Skeletal muscle tissue (tissue), 4 donors: Measurements from ENCODE around the gene ZNF582. TPM values are rescaled to one million over a fixed set of nuclear protein-coding genes. Genes with fewer than 3 reads are reported as not detected.
"Not testable (repeated sequence)": the region's sequence is repeated elsewhere in the genome, so short reads cannot be mapped to it uniquely, and the experiment has no call there.

ENCODE experiments used
- H3K27ac ChIP-seq: one replicate; pipeline ENCODE4 v1.7.0; 2013; ENCODE audit warnings: mild to moderate bottlenecking, low read depth, low read length, inconsistent platforms
- H3K27me3 ChIP-seq, 3 donors: one replicate each; pipeline ENCODE4 v1.7.0; 2013; ENCODE audit warnings: low read length in 3 of 3; ENCODE audit not compliant: control insufficient read depth in 3 of 3, insufficient read depth in 3 of 3
- H3K36me3 ChIP-seq, 3 donors: one replicate each; pipeline ENCODE4 v1.7.0; 2013; ENCODE audit warnings: low read length in 3 of 3; ENCODE audit not compliant: control insufficient read depth in 3 of 3, insufficient read depth in 3 of 3
- H3K4me1 ChIP-seq, 3 donors: one replicate each; pipeline ENCODE4 v1.7.0; 2013; ENCODE audit warnings: low read length in 3 of 3, mild to moderate bottlenecking in 3 of 3; ENCODE audit not compliant: control insufficient read depth in 3 of 3, insufficient read depth in 3 of 3
- H3K4me3 ChIP-seq, 3 donors: one replicate each; pipeline ENCODE4 v1.7.0; 2013; ENCODE audit warnings: low read length in 3 of 3
- H3K9ac ChIP-seq, 3 donors: one replicate each; pipeline ENCODE4 v1.7.0; 2013; ENCODE audit warnings: low read length in 3 of 3, mild to moderate bottlenecking in 3 of 3, moderate library complexity in 2 of 3, low read depth in 1 of 3
- H3K9me3 ChIP-seq, 3 donors: one replicate each; pipeline ENCODE4 v1.7.0; 2013; ENCODE audit warnings: low read length in 3 of 3; ENCODE audit not compliant: control insufficient read depth in 3 of 3
- total RNA-seq: library from RNA; depleted of rRNA; stranded (reverse); fragments of >200 nt; gene quantifications from one replicate; pipeline ENCODE4 v1.2.3, GENCODE V29; 2014
- donor health status: Osteomylitis.

ZNF582 gene
- total RNA-seq, 1 donor from 2014 or later, result 4.2 TPM

DNA sequence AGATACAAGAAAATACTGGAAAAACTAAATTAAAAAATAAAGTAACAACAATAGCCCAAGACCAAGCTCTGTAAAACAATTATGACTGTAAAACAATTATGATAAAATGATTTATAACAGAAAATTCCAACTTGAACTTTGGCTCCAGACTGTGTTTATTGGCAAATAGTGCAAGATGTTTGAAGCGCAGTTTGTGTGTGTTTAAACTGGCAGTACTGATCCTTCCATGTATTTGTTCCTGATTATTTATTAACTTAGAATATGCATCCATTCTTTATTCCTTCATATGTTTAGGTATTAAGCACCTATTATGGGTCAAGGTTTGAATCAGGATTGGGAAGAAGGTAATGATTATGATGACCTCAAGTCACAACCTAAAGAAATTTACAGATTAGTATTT, 37.8 kb downstream of the ZNF582 start:
- Histone ChIP-seq H3K4me1 (no peaks in the 10 kb centered on the region), H3K9ac (no peak overlapping the region), H3K4me3 (no peak overlapping the region), H3K27me3 (no peaks in the 10 kb centered on the region), H3K9me3 (peaks cover 0 to 4% (median 0%) of the 10 kb centered on the region in 3 donors), H3K27ac (no peak overlapping the region), H3K36me3 (no peaks in the 10 kb centered on the region)

DNA sequence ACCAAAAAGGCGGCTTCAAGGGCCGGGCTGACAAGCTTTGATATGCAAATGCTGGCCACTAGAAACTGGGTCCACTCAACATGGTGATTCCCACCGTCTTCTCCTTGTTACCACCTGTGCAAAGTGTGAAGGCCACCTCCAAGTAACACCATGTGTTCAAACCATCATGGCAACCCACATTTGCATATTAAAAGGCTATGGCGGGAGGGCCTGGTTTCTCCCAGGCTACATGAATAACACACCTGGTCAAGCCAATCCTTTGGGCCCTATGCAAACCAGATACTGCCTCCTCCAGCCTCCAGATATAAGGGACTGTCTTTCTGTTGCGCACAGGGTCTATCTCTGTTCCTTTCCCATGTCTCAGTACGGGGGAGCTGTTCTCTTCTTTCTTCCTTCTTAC, 42.1 kb downstream of the ZNF582 start:
- Histone ChIP-seq H3K4me3 (no peak overlapping the region), H3K9me3 (no peaks in the 10 kb centered on the region), H3K27me3 (no peaks in the 10 kb centered on the region), H3K36me3 (no peaks in the 10 kb centered on the region), H3K27ac (no peak overlapping the region), H3K4me1 (no peaks in the 10 kb centered on the region), H3K9ac (no peak overlapping the region)

- peak overlapping the region in 1 of 3 donors; percentile 26 for H3K9ac ChIP-seq
- H3K4me3 ChIP-seq, result no peak overlapping the region
- H3K4me1 ChIP-seq, result no peaks in the 10 kb centered on the region
- no peak overlapping the region for H3K27ac ChIP-seq
- H3K27me3 ChIP-seq, result no peaks in the 10 kb centered on the region
- no peaks in the 10 kb centered on the region for H3K36me3 ChIP-seq
- no peaks in the 10 kb centered on the region for H3K9me3 ChIP-seq
Observed at GRCh38 chr19:56350416-56351045, 42.8 kb downstream of the ZNF582 start.

DNA sequence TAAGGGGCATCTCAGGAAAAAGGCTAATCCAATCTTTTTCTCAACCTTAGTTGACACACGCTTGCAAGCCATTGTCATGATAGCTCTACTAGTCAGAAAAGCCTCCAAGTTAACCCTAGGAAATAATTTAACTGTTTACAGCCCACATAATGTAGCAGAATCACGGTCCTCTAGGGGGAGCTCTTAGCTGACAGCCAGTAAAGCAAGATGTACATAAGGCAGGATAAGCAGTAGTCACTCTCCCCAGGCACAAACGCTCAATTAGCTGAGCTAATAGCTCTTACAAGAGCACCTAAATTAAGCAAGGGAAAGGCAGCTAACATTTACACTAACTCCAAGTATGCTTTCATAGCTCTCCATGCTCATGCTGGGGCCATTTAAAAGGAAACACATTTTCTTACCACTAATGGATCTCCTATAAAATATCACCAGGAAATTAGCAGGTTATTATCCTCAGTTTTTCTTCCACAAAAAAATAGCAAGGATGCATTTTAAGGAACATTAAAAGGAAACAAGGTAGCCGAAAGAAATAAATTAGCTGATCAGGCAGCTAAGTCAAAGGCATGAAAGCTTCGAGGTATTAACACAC, 45.0 kb downstream of the ZNF582 start:
- no peak overlapping the region for H3K9ac ChIP-seq
- H3K36me3 ChIP-seq, result no peaks in the 10 kb centered on the region
- no peak overlapping the region for H3K4me3 ChIP-seq
- no peaks in the 10 kb centered on the region for H3K27me3 ChIP-seq
- H3K27ac ChIP-seq, result no peak overlapping the region
- no peaks in the 10 kb centered on the region for H3K4me1 ChIP-seq
- no peaks in the 10 kb centered on the region for H3K9me3 ChIP-seq

GRCh38 chr19:56347163-56347778, 46.1 kb downstream of the ZNF582 start:
- no peak overlapping the region for H3K27ac ChIP-seq
- no peaks in the 10 kb centered on the region for H3K27me3 ChIP-seq
- H3K9ac ChIP-seq, result no peak overlapping the region
- H3K4me1 ChIP-seq, result no peaks in the 10 kb centered on the region
- H3K9me3 ChIP-seq, result no peaks in the 10 kb centered on the region
- H3K36me3 ChIP-seq, result no peaks in the 10 kb centered on the region
- no peak overlapping the region for H3K4me3 ChIP-seq

GRCh38 chr19:56341948-56342347, 51.4 kb downstream of the ZNF582 start:
- Histone ChIP-seq H3K4me3 (no peak overlapping the region), H3K9me3 (no peaks in the 10 kb centered on the region), H3K9ac (no peak overlapping the region), H3K27ac (no peak overlapping the region), H3K4me1 (no peaks in the 10 kb centered on the region), H3K36me3 (no peaks in the 10 kb centered on the region), H3K27me3 (no peaks in the 10 kb centered on the region)

DNA sequence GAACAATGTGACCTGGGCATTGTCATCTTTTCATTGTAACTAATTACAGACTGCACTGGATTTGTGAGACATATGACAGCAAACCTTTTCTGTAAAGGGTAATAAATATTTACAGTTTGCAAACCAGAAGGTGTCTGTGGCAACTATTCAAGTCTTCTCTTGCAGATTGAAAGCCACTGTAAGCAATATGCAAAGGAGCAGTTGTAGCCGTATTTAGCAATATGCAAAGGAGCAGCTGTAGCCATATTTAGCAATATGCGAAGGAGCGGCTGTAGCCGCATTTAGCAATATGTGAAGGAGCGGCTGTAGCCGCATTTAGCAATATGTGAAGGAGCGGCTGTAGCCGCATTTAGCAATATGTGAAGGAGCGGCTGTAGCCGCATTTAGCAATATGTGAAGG, 54.3 kb downstream of the ZNF582 start:
- not testable (repeated sequence) for H3K4me3 ChIP-seq, H3K9me3 ChIP-seq, H3K27me3 ChIP-seq, H3K36me3 ChIP-seq, H3K27ac ChIP-seq, H3K4me1 ChIP-seq, H3K9ac ChIP-seq

- not testable (repeated sequence) for H3K27me3 ChIP-seq, H3K9ac ChIP-seq, H3K4me3 ChIP-seq, H3K4me1 ChIP-seq, H3K9me3 ChIP-seq, H3K27ac ChIP-seq, H3K36me3 ChIP-seq
Observed at GRCh38 chr19:56337077-56337476, 56.3 kb downstream of the ZNF582 start.

GRCh38 chr19:56335371-56335770, 58.0 kb downstream of the ZNF582 start:
- not testable (repeated sequence) for H3K27me3 ChIP-seq, H3K4me3 ChIP-seq, H3K4me1 ChIP-seq, H3K9ac ChIP-seq, H3K27ac ChIP-seq, H3K9me3 ChIP-seq, H3K36me3 ChIP-seq

DNA sequence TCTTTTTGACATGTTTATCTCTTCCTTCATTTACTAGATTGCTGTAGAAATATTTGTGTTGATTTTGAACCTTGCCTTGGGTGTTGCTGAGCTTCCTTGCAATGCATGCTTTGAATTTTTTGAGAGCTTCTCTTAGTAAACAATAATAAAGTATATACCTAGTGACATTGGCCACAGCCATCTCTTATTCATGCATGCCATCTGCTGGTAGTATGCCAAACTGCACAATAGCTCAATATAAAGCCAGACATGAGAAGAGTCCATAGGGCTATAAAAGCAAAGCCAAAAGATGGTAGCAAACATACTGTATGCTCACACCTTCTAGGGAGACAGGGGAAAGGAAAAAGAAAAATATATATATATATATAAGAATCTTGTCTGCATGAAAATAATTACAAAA, 59.8 kb downstream of the ZNF582 start:
- H3K9me3 ChIP-seq, result no peaks in the 10 kb centered on the region
- no peak overlapping the region for H3K27ac ChIP-seq
- H3K36me3 ChIP-seq, result no peaks in the 10 kb centered on the region
- H3K4me1 ChIP-seq, result no peaks in the 10 kb centered on the region
- H3K9ac ChIP-seq, result no peak overlapping the region
- H3K27me3 ChIP-seq, result no peaks in the 10 kb centered on the region
- no peak overlapping the region for H3K4me3 ChIP-seq
